Vagina (tissue), 2 donors: ENCODE measurements around the gene C2orf68.

Experiments used
- POLR2A ChIP-seq, 2 donors: fragments of 450-650 bp; IDR thresholded peaks; one replicate each; pipeline ENCODE4 v1.6.1; 2017; ENCODE audit warnings: antibody characterized with exemption in 2 of 2, mild to moderate bottlenecking in 2 of 2, moderate library complexity in 2 of 2
- POLR2AphosphoS5 ChIP-seq, 2 donors: sonication (generic); formaldehyde crosslinking; IDR thresholded peaks; one replicate each; pipeline ENCODE4 v1.9.0; 2017; ENCODE audit warnings: antibody characterized with exemption in 2 of 2, mild to moderate bottlenecking in 2 of 2, low read depth in 1 of 2; ENCODE audit not compliant: insufficient read depth in 1 of 2
- TF ChIP-seq, protein P1 (sequence below), 3 experiments: fragments of 450-650 bp in 2 of 3; fragments of 200-600 bp in 1 of 3; sonication (generic) in 1 of 3; IDR thresholded peaks; one replicate each; pipeline ENCODE4 v1.5.1; 2017 to 2019; ENCODE audit warnings: antibody characterized with exemption in 3 of 3, mild to moderate bottlenecking in 2 of 3, moderate library complexity in 2 of 3

DNA sequence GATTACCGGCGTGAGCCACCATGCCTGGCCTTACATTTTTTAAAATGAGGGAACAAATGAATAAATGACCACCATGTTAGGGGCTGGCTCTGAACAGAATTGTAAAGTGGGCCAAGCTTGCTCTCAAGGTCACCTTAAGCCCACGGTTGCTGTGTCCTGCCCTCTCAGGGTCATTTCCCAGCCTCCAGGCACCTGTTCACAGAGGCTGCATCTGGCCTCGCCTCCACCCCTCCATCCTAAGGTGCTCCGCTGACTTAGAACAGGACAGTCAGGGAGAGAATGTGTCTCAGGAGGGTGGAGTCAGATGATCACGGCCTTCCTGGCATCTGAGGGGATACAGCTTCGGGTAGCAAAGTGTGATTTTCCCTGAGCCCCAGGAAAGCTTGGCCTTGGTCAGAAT, 48.9 kb upstream of the C2orf68 start:
- TF ChIP-seq, protein P1, sequence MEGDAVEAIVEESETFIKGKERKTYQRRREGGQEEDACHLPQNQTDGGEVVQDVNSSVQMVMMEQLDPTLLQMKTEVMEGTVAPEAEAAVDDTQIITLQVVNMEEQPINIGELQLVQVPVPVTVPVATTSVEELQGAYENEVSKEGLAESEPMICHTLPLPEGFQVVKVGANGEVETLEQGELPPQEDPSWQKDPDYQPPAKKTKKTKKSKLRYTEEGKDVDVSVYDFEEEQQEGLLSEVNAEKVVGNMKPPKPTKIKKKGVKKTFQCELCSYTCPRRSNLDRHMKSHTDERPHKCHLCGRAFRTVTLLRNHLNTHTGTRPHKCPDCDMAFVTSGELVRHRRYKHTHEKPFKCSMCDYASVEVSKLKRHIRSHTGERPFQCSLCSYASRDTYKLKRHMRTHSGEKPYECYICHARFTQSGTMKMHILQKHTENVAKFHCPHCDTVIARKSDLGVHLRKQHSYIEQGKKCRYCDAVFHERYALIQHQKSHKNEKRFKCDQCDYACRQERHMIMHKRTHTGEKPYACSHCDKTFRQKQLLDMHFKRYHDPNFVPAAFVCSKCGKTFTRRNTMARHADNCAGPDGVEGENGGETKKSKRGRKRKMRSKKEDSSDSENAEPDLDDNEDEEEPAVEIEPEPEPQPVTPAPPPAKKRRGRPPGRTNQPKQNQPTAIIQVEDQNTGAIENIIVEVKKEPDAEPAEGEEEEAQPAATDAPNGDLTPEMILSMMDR (IDR thresholded peaks at IDR 0.05) = no peak
- TF ChIP-seq POLR2A (IDR thresholded peaks at IDR 0.05) (no peak), POLR2AphosphoS5 (IDR thresholded peaks at IDR 0.05; ENCODE audit: insufficient read depth in 1 of 2, low read depth in 1 of 2) (no peak)
